Stimulated activated CD4-positive, alpha-beta T cell treated with anti-CD3 and anti-CD28 coated beads, TNF-alpha, amount 100 ng/mL, for 4 hours (primary cell): ENCODE results near the gene ZSCAN31.
"Not testable (repeated sequence)": the region's sequence is repeated elsewhere in the genome, so short reads cannot be mapped to it uniquely, and the experiment has no call there.

ENCODE experiments used
- DNase-seq, 3 experiments: peaks; one replicate each; pipeline ENCODE4 v3.0.0-alpha.2; 2020; ENCODE audit warnings: low read depth in 3 of 3

ZSCAN31 gene

DNA sequence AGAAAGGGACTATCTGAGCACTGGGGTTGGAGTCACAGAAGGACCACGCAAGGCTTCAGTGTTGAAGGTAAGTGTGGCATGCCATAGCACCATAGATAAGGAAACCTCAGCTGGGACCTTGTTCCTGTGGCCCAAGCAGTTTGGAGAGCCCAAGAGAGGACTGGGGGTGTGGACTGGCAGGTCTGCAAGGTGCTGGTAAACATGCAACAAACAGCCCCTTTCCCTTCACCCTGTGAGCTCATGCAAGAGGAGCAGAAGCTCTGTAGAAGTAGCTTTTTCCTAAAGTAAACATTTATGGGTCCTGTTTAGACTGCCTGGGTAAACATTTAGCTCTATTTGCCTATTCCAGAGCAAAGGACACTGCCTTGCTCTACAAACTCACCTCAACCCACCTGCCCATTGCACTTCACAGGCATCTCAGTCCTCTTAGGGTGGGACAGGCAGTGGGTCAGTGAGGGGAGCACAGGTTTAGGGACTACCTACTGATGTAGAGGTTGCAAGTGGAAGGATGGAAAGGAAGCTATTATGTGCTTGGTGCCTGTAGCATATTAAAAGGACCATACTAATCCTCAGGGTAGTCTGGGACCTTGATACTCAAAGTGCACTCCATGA, 12.0 kb downstream of the ZSCAN31 start:
- no peak for DNase-seq

GRCh38 chr6:28322661-28323060, 13.3 kb downstream of the ZSCAN31 start:
- no peak for DNase-seq

- DNase-seq: not testable (repeated sequence)
Measured at GRCh38 chr6:28317866-28318265, 18.1 kb downstream of the ZSCAN31 start.

- no peak for DNase-seq
Measured at GRCh38 chr6:28315628-28316027, 20.3 kb downstream of the ZSCAN31 start.

DNA sequence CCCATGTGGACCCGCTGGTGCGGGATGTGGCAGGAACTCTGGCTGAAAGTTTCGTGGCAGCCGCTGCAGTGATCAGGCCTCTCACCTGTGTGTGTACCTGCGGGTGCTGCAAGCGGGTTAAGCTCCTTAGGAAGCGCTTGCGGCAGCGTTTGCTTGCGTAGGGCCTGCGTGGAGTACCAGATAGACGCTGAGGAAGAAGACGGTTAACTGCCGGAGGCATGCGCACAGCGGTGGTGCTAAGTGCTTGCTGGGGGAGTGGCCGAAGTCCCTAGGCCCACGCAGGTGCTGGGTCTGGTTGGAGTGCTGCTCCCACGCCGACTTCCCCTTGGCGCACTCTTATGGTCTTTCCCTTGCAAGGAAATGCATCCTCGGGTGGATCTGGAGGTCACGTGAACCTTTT, 23.0 kb downstream of the ZSCAN31 start:
- DNase-seq: no peak

GRCh38 chr6:28311139-28311823, 24.7 kb downstream of the ZSCAN31 start:
- no peak for DNase-seq

DNA sequence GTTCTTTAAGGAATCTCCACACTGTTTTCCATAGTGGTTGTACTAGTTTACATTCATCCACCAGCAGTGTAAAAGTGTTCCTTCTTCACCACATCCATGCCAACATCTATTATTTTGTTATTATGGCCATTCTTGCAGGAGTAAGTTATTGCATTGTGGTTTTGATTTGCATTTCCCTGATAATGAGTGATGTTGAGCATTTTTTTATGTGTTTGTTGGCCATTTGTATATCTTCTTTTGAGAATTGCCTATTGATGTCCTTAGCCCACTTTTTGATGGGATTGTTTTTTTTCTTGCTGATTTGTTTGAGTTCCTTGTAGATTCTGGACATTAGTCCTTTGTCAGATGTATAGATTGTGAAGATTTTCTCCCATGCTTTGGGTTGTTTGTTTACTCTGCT, 29.6 kb downstream of the ZSCAN31 start:
- DNase-seq: not testable (repeated sequence)

- DNase-seq: no peak
Measured at GRCh38 chr6:28303570-28303969, 32.4 kb downstream of the ZSCAN31 start.

GRCh38 chr6:28296520-28297060, 39.4 kb downstream of the ZSCAN31 start:
- no peak for DNase-seq

DNA sequence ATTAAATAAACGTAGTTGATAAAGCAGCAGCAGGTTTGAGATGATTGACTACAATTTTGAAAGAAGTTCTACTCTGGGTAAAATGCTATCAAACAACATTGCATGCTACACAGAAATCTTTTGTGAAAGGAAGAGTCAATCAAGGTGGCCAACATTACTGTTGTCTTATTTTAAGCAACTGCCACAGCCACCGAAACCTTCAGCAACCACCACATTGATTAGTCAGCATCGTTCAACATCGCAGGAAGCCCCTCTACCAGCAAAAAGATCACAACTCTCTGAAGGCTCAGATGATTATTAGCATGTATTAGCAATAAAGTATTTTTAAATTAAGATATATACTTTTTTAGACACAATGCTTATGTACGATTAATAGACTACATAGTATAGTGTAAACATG, 40.6 kb downstream of the ZSCAN31 start:
- no peak for DNase-seq

DNA sequence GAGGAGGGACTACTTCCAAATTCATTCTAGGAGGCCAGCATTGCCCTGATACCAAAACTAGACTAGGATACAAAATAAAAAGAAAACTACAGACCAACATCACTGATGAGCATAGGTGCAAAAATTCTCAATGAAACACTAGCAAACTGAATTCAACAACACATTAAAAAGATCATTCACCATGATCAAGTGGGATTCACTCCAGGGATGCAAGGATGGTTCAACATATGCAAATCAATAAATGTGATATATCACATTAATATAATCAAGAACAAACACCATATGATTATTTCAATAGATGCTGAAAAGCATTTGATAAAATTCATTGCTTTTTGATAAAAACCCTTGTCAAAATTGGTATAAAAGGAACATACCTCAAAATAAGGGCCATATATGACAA, 44.4 kb downstream of the ZSCAN31 start:
- DNase-seq: no peak

DNA sequence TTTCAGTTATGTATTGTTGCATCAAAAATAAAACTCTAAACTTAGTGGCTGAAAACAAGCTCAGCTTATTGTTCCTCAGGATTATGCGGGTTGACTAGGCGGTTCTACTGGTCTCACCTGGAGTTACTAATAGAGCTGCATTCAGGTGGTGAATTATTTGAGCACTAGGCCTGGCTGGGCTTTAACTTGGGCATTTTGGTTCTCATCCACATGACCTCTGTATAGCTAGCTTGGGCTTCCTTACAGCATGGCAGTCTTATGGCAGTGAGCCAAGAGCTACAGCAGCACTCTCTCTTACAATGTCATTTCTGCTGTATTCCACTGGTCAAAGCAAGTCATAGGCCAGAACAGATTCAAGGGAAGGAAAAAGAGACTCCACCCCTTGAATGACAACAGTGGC, 53.0 kb downstream of the ZSCAN31 start:
- no peak for DNase-seq

- DNase-seq: peak in 2 of 3 experiments; percentile 18 to 31
Measured at GRCh38 chr6:28281288-28282064, 54.5 kb downstream of the ZSCAN31 start, which contains the start of gene PGBD1. Gene PGBD1 (plus strand): TSS chr6:28281572. CDS start chr6:28283814, 2,242 bp downstream.

- no peak for DNase-seq
Measured at GRCh38 chr6:28280595-28281287, 55.2 kb downstream of the ZSCAN31 start.

DNA sequence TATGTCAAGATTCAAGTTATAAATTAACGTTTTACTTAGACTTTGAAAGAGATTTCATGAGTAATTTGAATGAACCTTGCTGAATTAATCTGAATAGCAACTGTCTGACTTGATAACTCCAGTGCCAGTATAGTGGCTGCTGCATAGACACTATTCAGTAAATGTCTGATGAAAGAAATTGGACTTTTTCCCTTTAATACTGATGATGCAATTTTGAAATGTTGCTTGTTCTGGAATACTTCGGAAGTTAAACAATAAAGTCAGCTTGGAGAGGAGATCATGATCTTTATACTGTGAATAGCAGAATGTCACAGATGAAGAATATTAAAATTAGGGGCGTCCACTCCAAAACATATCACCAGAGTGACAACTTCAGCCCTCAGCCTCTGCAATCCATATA, 58.2 kb downstream of the ZSCAN31 start:
- DNase-seq: no peak

GRCh38 chr6:28274888-28275287, 61.1 kb downstream of the ZSCAN31 start:
- no peak for DNase-seq
